NB4 (cell line): ENCODE data around the gene TFAP2A.

Experiments used
- DNase-seq: peaks from one replicate; pipeline ENCODE4 v3.0.0; 2010; ENCODE audit warnings: low read depth
- H3K4me3 ChIP-seq: one replicate; pipeline ENCODE4 v1.5.1; 2011; ENCODE audit warnings: mild to moderate bottlenecking, low read depth, low read length, moderate library complexity
- CTCF ChIP-seq: IDR thresholded peaks from one replicate; pipeline ENCODE4 v1.5.1; 2012; ENCODE audit warnings: low read depth, low read length
- MAX ChIP-seq: IDR thresholded peaks from 2 replicates; pipeline ENCODE4 v1.6.1; 2011; ENCODE audit warnings: low read depth, low read length
- MYC ChIP-seq: IDR thresholded peaks from 2 replicates; pipeline ENCODE4 v1.6.1; 2011; ENCODE audit warnings: low read depth, low read length
- POLR2A ChIP-seq: IDR thresholded peaks from 2 replicates; pipeline ENCODE4 v1.6.1; 2011; ENCODE audit warnings: mild to moderate bottlenecking; ENCODE audit not compliant: insufficient read length; ENCODE audit errors: extremely low read depth

TFAP2A gene

DNA sequence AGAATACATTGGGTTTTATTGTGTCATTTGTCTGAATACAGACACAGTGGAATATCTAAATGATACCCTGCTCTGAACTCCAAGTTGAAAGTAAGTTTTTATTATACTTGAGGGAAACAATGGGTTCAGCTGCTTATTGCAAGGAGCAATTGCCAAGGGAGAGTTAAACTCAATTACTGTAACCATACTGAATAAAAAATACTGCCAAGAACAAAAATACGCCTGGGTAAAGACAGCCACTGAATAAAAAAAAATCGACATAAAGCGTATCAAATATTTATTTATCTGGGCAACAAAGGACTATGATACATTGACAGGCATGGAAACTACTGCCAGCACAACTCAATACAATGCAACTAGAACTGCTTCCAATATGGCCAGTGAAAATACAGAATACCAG, 18.1 kb downstream of the TFAP2A start:
- H3K4me3 ChIP-seq = no peak overlapping the region
- DNase-seq = no peak
- no peak for TF ChIP-seq CTCF
- no peak for TF ChIP-seq MYC
- no peak for TF ChIP-seq MAX
- TF ChIP-seq POLR2A = no peak

DNA sequence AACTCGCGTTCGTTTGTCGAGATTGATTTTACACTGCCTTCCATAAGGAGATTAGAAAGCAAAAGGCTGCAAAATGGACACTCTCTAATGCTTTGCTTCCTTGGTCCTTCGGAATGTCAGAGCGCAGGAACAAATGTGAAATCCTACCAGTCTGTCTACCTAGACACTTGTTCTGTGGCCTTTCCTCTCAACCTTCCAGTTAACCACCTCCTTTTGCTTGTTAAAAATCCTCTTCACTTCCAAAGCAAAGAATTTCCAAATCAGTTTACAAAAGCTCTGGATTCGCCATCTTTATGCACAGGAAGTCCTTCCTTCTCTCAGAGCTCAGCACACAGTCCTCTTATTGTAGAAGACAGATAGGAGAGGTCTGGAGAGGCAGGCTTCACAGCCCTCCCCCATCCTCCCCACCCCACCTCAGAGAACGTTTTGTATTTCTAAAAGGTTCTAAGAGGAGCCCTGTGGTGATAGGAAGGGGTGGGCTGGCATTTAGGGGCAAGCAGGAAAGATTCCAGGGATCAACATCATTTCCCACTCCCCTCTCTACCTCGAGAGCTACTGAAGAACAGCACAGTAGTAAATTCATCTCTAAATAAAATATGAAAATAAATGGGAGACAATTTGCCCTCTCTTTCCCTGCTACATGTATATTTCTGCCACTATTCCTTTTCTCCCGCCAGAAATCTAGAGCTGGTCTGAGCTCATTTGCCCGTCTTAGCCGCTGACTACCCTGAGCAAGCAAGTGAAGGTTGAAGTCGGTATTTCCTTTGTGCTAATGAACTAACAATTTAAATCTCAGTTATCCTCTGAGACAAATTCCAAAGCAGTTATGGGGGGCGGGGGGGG, 18.9 kb downstream of the TFAP2A start:
- no peak for DNase-seq
- H3K4me3 ChIP-seq = no peak overlapping the region

DNA sequence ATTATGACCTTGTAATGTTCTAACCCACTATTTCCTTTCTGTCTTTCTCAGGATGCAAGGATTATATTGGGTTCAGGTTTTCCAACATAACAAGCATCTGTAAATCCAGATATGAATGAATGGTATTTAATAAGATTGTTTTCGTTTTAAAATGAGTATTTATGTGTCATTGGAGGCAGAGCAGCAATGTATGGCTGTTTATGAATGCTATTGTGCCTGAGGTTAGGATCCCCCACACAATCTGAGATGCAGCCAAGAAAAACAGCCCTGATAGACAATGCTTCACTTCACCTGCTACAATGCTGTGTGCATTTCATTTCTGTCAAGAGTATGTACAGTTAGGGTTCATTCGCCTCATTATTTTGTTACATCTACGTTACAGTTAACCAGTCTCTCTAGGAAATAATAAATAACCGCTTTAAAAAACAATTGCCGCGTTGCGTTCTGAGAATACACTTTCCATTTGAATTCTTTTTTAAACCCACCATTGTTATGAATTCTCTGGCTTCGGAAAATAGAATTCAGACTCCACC, 19.6 kb downstream of the TFAP2A start:
- no peak for DNase-seq
- no peak overlapping the region for H3K4me3 ChIP-seq

More for the DNA sequence above, 18.9 kb downstream of the TFAP2A start:
- TF ChIP-seq MAX (no peak), POLR2A (no peak), MYC (no peak), CTCF (no peak)

DNA sequence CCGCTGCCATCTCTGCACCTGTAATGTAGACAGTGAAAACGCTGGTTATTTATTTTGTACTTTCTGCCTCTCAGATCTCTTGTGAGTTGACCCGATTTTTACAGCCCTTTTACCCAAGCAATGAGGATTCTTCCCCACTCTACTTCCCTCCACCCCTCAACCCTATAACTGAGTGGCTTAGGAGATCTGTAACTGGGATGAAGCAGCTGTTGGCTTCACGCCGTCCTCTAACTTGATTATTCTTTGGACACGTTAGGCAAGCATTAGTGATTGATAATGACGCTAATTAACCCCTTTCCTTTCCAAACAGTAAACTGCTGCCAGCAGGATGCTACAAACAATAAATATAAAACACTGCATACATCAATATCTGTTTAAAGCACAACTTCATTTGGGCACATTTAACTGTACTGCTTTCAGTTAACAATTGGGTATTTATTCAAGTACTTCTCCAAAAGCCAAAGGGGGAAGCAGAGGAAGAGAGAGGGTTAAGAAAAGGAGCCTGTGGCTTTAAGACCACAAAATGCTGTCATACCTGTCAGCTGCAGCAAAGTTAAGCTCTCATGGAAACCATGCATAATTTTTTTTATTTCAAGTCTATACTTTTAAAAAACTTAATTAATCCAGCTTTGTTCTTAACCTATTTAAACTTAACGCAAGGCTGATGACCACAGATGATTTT, 21.2 kb downstream of the TFAP2A start:
- no peak overlapping the region for H3K4me3 ChIP-seq
- DNase-seq = peak; percentile 75
- TF ChIP-seq POLR2A (no peak), MYC (no peak), MAX (no peak), CTCF (no peak)

More for the DNA sequence above, 19.6 kb downstream of the TFAP2A start:
- TF ChIP-seq CTCF (no peak), MAX (no peak), MYC (no peak), POLR2A (no peak)

GRCh38 chr6:10391799-10392198, 23.1 kb downstream of the TFAP2A start:
- no peak for DNase-seq
- H3K4me3 ChIP-seq = no peak overlapping the region
- TF ChIP-seq MYC = no peak
- no peak for TF ChIP-seq MAX
- TF ChIP-seq POLR2A = no peak
- TF ChIP-seq CTCF = no peak
